Gastroesophageal sphincter (tissue), 4 donors: Measurements from ENCODE around the gene ARHGAP25. TPM values are rescaled to one million over a fixed set of nuclear protein-coding genes. Genes with fewer than 3 reads are reported as not detected.
A peak's percentile ranks its signal among the peaks of the same experiment; 100 is the strongest.

ENCODE experiments used
- ATAC-seq: fragments of 150-250 bp; one replicate; pipeline ENCODE4 v1.9.1; 2016; ENCODE audit warnings: mild to moderate bottlenecking, moderate library complexity
- H3K27ac ChIP-seq, 4 donors: fragments of 200-600 bp; sonication (generic) in 3 of 4; 1 replicate in 3 of 4; 2 replicates in 1 of 4; pipeline ENCODE4 v1.5.1; 2016 to 2019
- H3K27me3 ChIP-seq: fragments of 200-600 bp; sonication (generic); one replicate; pipeline ENCODE4 v1.5.1; 2019
- H3K36me3 ChIP-seq, 2 donors: fragments of 200-600 bp; sonication (generic); one replicate each; pipeline ENCODE4 v1.5.1; 2019; ENCODE audit warnings: control low read depth in 1 of 2
- H3K4me1 ChIP-seq, 3 donors: fragments of 200-600 bp; sonication (generic); 1 replicate in 2 of 3; 2 replicates in 1 of 3; pipeline ENCODE4 v1.5.1; 2016 to 2019; ENCODE audit warnings: control low read depth in 2 of 3
- H3K4me3 ChIP-seq, 2 donors: fragments of 200-600 bp; sonication (generic); one replicate each; pipeline ENCODE4 v1.5.1; 2019; ENCODE audit warnings: mild to moderate bottlenecking in 1 of 2, moderate library complexity in 1 of 2
- H3K9me3 ChIP-seq, 3 donors: fragments of 200-600 bp; sonication (generic); one replicate each; pipeline ENCODE4 v1.5.1; 2017 to 2019; ENCODE audit warnings: control low read depth in 2 of 3
- EP300 ChIP-seq: sonication (generic); formaldehyde crosslinking; IDR thresholded peaks from one replicate; pipeline ENCODE4 v1.6.1; 2017; ENCODE audit warnings: antibody characterized with exemption, mild to moderate bottlenecking
- POLR2A ChIP-seq, 2 donors: fragments of 450-650 bp; IDR thresholded peaks; one replicate each; pipeline ENCODE4 v1.6.1; 2017; ENCODE audit warnings: antibody characterized with exemption in 2 of 2, mild to moderate bottlenecking in 2 of 2, moderate library complexity in 1 of 2
- POLR2AphosphoS5 ChIP-seq: sonication (generic); formaldehyde crosslinking; IDR thresholded peaks from one replicate; pipeline ENCODE4 v1.6.1; 2017; ENCODE audit warnings: antibody characterized with exemption
- WGBS, 2 donors: methylation state at CpG; one replicate each; pipeline ENCODE4 v1.1.5; 2018; ENCODE audit warnings: low coverage in 1 of 2; 5-methylcytosine and 5-hydroxymethylcytosine counted together
- total RNA-seq, 4 donors: library from RNA; depleted of rRNA; stranded (reverse); fragments of >200 nt; gene quantifications; one replicate each; pipeline ENCODE4 v1.1.0, GENCODE V29; 2016
- TF ChIP-seq, protein P1 (sequence below), 4 experiments: fragments of 200-600 bp in 2 of 4; fragments of 450-650 bp in 2 of 4; sonication (generic) in 1 of 4; IDR thresholded peaks; one replicate each; pipeline ENCODE4 v1.5.1; 2017 to 2019; ENCODE audit warnings: antibody characterized with exemption in 4 of 4, mild to moderate bottlenecking in 2 of 4, moderate library complexity in 2 of 4

Gene ARHGAP25
- total RNA-seq, 4 donors from 2014 or later: 2.2 to 7.3 (median 4.4) TPM

DNA sequence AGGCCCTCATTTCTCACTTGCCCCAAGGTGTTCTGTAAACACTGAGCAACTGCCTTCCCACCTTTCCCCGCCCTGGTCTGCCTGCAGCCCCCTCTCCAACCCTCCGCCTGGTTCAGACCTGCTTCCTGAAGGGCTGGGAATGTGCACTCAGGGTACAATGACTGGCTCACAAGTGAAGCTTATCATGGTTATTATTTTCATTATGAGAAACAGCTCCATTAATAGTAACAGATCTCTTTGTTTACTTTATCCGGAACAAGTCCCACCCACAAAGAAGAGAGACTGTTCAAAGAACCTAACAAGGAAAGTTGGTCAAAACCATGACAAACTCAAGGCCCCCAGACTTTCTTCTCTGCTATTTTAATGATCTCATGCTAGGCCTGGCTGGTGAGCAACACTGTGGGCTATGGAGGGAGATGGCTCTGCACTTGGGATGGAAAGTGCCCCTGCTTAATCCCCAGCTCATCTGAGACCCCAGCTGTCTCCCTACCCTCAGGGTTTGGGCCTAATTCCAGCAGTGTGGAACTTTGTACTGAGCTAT lies 36.7 kb downstream of the ARHGAP25 start:
- ATAC-seq: no peak
- Histone ChIP-seq H3K9me3 (no peaks in the 10 kb centered on the region), H3K4me3 (no peak overlapping the region), H3K27ac (peak overlapping the region in 3 of 4 donors; percentile 46 to 66 (median 47)), H3K36me3 (no peaks in the 10 kb centered on the region), H3K4me1 (peaks cover 0 to 18% (median 3%) of the 10 kb centered on the region in 3 donors), H3K27me3 (no peaks in the 10 kb centered on the region)
- 51% methylated on average over 3 of the region's 3 CpGs; no CpG with 5 or more reads in 1 of the 2 donors for WGBS, 2 donors
- TF ChIP-seq, protein P1, sequence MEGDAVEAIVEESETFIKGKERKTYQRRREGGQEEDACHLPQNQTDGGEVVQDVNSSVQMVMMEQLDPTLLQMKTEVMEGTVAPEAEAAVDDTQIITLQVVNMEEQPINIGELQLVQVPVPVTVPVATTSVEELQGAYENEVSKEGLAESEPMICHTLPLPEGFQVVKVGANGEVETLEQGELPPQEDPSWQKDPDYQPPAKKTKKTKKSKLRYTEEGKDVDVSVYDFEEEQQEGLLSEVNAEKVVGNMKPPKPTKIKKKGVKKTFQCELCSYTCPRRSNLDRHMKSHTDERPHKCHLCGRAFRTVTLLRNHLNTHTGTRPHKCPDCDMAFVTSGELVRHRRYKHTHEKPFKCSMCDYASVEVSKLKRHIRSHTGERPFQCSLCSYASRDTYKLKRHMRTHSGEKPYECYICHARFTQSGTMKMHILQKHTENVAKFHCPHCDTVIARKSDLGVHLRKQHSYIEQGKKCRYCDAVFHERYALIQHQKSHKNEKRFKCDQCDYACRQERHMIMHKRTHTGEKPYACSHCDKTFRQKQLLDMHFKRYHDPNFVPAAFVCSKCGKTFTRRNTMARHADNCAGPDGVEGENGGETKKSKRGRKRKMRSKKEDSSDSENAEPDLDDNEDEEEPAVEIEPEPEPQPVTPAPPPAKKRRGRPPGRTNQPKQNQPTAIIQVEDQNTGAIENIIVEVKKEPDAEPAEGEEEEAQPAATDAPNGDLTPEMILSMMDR (IDR thresholded peaks at IDR 0.05): no peak
- TF ChIP-seq EP300 (no peak), POLR2AphosphoS5 (no peak), POLR2A (IDR thresholded peaks at IDR 0.05) (no peak)

- Histone ChIP-seq H3K9me3 (no peaks in the 10 kb centered on the region), H3K27ac (peak overlapping the region in 1 of 4 donors; percentile 47), H3K4me3 (no peak overlapping the region), H3K4me1 (peaks cover 0 to 18% (median 3%) of the 10 kb centered on the region in 3 donors), H3K27me3 (no peaks in the 10 kb centered on the region), H3K36me3 (no peaks in the 10 kb centered on the region)
- no peak for ATAC-seq
- TF ChIP-seq POLR2A (IDR thresholded peaks at IDR 0.05) (no peak), EP300 (no peak), POLR2AphosphoS5 (no peak)
- TF ChIP-seq, protein P1 (IDR thresholded peaks at IDR 0.05): no peak
- WGBS, 2 donors: 92 to 100% methylated on average over 1 to 2 of the region's 2 CpGs
Observed at GRCh38 chr2:68772109-68772508, 37.5 kb downstream of the ARHGAP25 start.

DNA sequence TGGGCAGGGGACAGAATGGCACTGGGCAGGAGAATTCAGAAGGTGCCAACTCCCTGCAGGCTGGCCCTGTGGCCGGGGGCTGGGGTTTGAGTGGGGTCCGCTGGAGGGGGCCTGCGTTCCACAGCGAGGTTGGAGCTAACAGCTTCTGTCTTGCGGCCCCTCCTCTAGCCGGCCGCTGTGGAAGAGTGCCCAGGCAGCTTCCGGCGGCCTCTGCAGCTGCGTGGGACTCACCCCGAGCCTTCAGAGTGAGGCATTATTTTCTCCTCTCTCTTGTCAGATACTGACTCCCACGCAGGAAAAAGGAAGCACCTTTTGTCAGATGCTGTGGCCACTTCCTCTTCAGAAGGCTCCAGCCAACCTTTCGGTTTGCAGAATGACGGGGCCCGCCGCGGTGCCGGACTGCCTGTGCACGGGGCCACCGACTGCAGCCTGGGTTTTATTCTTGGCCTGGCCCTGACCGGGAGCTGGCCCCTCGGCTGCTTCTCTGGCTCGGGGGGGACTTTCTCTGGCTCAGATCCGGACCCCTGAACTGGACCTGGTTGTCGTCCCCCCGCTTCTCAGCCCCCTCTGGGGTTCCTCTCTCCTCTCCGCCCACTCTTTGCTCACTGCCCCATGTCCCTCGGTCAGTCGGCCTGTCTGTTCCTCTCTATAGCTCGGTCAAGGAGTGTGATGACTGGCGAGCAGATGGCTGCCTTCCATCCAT lies 40.1 kb downstream of the ARHGAP25 start:
- TF ChIP-seq, protein P1 (IDR thresholded peaks at IDR 0.05): no peak
- no peak for TF ChIP-seq POLR2A (IDR thresholded peaks at IDR 0.05)
- no peak for TF ChIP-seq POLR2AphosphoS5
- TF ChIP-seq EP300: no peak
- Histone ChIP-seq H3K27ac (peak overlapping the region in 3 of 4 donors; percentile 64 to 73 (median 68)), H3K9me3 (no peaks in the 10 kb centered on the region), H3K36me3 (no peaks in the 10 kb centered on the region), H3K4me3 (peak overlapping the region; percentile 7 to 46), H3K4me1 (peaks cover 0 to 18% (median 3%) of the 10 kb centered on the region in 3 donors), H3K27me3 (no peaks in the 10 kb centered on the region)
- WGBS, 2 donors: 0 to 53% methylated on average over 1 to 3 of the region's 31 CpGs
- peak; percentile 75 for ATAC-seq

- TF ChIP-seq POLR2A (IDR thresholded peaks at IDR 0.05) (no peak), POLR2AphosphoS5 (no peak)
- Histone ChIP-seq H3K4me3 (peak overlapping the region in 1 of 2 donors; percentile 46), H3K9me3 (no peaks in the 10 kb centered on the region), H3K27me3 (no peaks in the 10 kb centered on the region), H3K27ac (peak overlapping the region in 3 of 4 donors; percentile 64 to 73 (median 68)), H3K36me3 (no peaks in the 10 kb centered on the region), H3K4me1 (peaks cover 0 to 18% (median 3%) of the 10 kb centered on the region in 3 donors)
- whole genome bisulfite sequencing, 2 donors: 63 to 71% methylated on average over 9 of the region's 13 CpGs
- ATAC-seq: no peak
Observed at GRCh38 chr2:68775272-68775842, 40.7 kb downstream of the ARHGAP25 start.

- Histone ChIP-seq H3K27me3 (no peaks in the 10 kb centered on the region), H3K4me3 (no peak overlapping the region), H3K27ac (peak overlapping the region in 1 of 4 donors; percentile 6), H3K9me3 (no peaks in the 10 kb centered on the region), H3K36me3 (no peaks in the 10 kb centered on the region), H3K4me1 (peaks cover 0 to 11% (median under 1%) of the 10 kb centered on the region in 3 donors)
- TF ChIP-seq POLR2AphosphoS5: no peak
- no peak for TF ChIP-seq POLR2A (IDR thresholded peaks at IDR 0.05)
- TF ChIP-seq, protein P1 (IDR thresholded peaks at IDR 0.05): no peak
- TF ChIP-seq EP300: no peak
- 79 to 85% methylated on average over 2 of the region's 2 CpGs for WGBS, 2 donors
- ATAC-seq: no peak
Observed at GRCh38 chr2:68776124-68776523, 41.5 kb downstream of the ARHGAP25 start.
